Activated CD4-positive, CD25-positive, alpha-beta regulatory T cell treated with anti-CD3 and anti-CD28 coated beads, Interleukin-2, amount 50 U/mL, for 72 hours (primary cell): Measurements from ENCODE around the gene RSRC1.
"Not testable (repeated sequence)": the region's sequence is repeated elsewhere in the genome, so short reads cannot be mapped to it uniquely, and the experiment has no call there.

Experiments
- DNase-seq: peaks from one replicate; pipeline ENCODE4 v3.0.0; 2021

Gene RSRC1

GRCh38 chr3:158333736-158334135 lies 223.8 kb downstream of the RSRC1 start:
- no peak for DNase-seq

- no peak for DNase-seq
These were observed 227.2 kb downstream of the RSRC1 start for GRCh38 chr3:158337110-158337509.

- no peak for DNase-seq
These were observed 229.7 kb downstream of the RSRC1 start for GRCh38 chr3:158339638-158340037.

GRCh38 chr3:158340951-158341350 lies 231.1 kb downstream of the RSRC1 start:
- DNase-seq: not testable (repeated sequence)

GRCh38 chr3:158347966-158348365 lies 238.1 kb downstream of the RSRC1 start:
- no peak for DNase-seq

GRCh38 chr3:158350971-158351370 lies 241.1 kb downstream of the RSRC1 start:
- DNase-seq: no peak

- no peak for DNase-seq
These were observed 242.7 kb downstream of the RSRC1 start for GRCh38 chr3:158352551-158352950.

- DNase-seq: no peak
These were observed 244.8 kb downstream of the RSRC1 start for GRCh38 chr3:158354713-158355112.

GRCh38 chr3:158355623-158356588 lies 246.0 kb downstream of the RSRC1 start:
- DNase-seq: no peak

- DNase-seq: no peak
These were observed 249.4 kb downstream of the RSRC1 start for GRCh38 chr3:158359339-158359738.

GRCh38 chr3:158360756-158361448 lies 251.0 kb downstream of the RSRC1 start:
- DNase-seq: no peak

- no peak for DNase-seq
These were observed 258.4 kb downstream of the RSRC1 start for GRCh38 chr3:158368271-158368670.

- no peak for DNase-seq
These were observed 259.4 kb downstream of the RSRC1 start for GRCh38 chr3:158369279-158369678.

- DNase-seq: no peak
These were observed 269.6 kb downstream of the RSRC1 start for GRCh38 chr3:158379517-158379916.

GRCh38 chr3:158381262-158381868 lies 271.5 kb downstream of the RSRC1 start:
- no peak for DNase-seq

GRCh38 chr3:158382479-158382878 lies 272.6 kb downstream of the RSRC1 start:
- DNase-seq: no peak

- DNase-seq: no peak
These were observed 274.1 kb downstream of the RSRC1 start for GRCh38 chr3:158384019-158384418.

- no peak for DNase-seq
These were observed 285.5 kb downstream of the RSRC1 start for GRCh38 chr3:158395421-158395820.

- no peak for DNase-seq
These were observed 292.7 kb downstream of the RSRC1 start for GRCh38 chr3:158402590-158402989.

- no peak for DNase-seq
These were observed 293.1 kb downstream of the RSRC1 start for GRCh38 chr3:158403013-158403412.

- DNase-seq: no peak
These were observed 294.3 kb downstream of the RSRC1 start for GRCh38 chr3:158404131-158404718.

- DNase-seq: no peak
These were observed 295.6 kb downstream of the RSRC1 start for GRCh38 chr3:158405507-158405906.

- DNase-seq: no peak
These were observed 298.1 kb downstream of the RSRC1 start for GRCh38 chr3:158407844-158408517.
